Right cardiac atrium (tissue), 5 donors: Measurements from ENCODE around the gene TMEM191B. TPM values are rescaled to one million over a fixed set of nuclear protein-coding genes. Genes with fewer than 3 reads are reported as not detected.
"Not testable (repeated sequence)": the region's sequence is repeated elsewhere in the genome, so short reads cannot be mapped to it uniquely, and the experiment has no call there.

Source experiments
- ATAC-seq, 2 donors: fragments of 200-7000 bp; cut with Tn5 transposase; one replicate each; pipeline versions ENCODE4 v1.8.0 to v1.9.1; 2020; ENCODE audit warnings: moderate library complexity in 2 of 2, mild to moderate bottlenecking in 1 of 2
- DNase-seq, 3 donors: peaks; one replicate each; pipeline ENCODE4 v3.0.0-alpha.2; 2020
- H3K27ac ChIP-seq: one replicate; pipeline ENCODE4 v1.5.1; 2013; ENCODE audit warnings: mild to moderate bottlenecking, low read length, control low read depth, moderate library complexity
- H3K27me3 ChIP-seq: one replicate; pipeline ENCODE4 v1.6.1; 2013; ENCODE audit not compliant: control insufficient read depth, insufficient read depth
- H3K4me1 ChIP-seq: one replicate; pipeline ENCODE4 v1.6.1; 2013; ENCODE audit warnings: low read length; ENCODE audit not compliant: control insufficient read depth, insufficient read depth
- H3K4me3 ChIP-seq: one replicate; pipeline ENCODE4 v1.5.1; 2013; ENCODE audit warnings: low read length, control low read depth
- H3K9me3 ChIP-seq: one replicate; pipeline ENCODE4 v1.6.1; 2013; ENCODE audit warnings: low read length; ENCODE audit not compliant: control insufficient read depth
- WGBS: extraction: QIAGEN DNeasy Blood & Tissue Kit; methylation state at CpG from one replicate; pipeline ENCODE4 v1.1.7; 2013; 5-methylcytosine and 5-hydroxymethylcytosine counted together
- intact Hi-C, 4 donors: fragments of 100-400 bp; cut with DNase I; formaldehyde crosslinking; loops; one replicate each; pipeline versions ENCODE4 v1.11.0 to v1.14.0; 2022 to 2023
- polyA plus RNA-seq: library from polyadenylated mRNA; stranded (reverse); fragments of 200-250 nt; gene quantifications from one replicate; pipeline ENCODE4 v1.2.3, GENCODE V29; 2013
- total RNA-seq, 4 donors: library from RNA; stranded (reverse); fragmentation: NEBNext Ultra II Directional; extraction: Animal tissue kit (Norgen Biotek cat#: 25700); gene quantifications; one replicate each; pipeline ENCODE4 v1.2.1, GENCODE V29; 2021
- donor health status: healthy with polysubstance abuse.
- donor health status: DM: no; HTN: yes; CAD: no.
- donor health status: DM: no; HTN: no; CAD: no.
- donor health status: DM: no; HTN: yes; CAD: no; lungs with severe emphysema.
- donor health status: DM: yes; HTN: yes; CAD: no.

Gene TMEM191B
- total and polyA plus RNA-seq, 5 donors = 0.27 to 1.4 (median 0.68) TPM; not detected in 2

DNA sequence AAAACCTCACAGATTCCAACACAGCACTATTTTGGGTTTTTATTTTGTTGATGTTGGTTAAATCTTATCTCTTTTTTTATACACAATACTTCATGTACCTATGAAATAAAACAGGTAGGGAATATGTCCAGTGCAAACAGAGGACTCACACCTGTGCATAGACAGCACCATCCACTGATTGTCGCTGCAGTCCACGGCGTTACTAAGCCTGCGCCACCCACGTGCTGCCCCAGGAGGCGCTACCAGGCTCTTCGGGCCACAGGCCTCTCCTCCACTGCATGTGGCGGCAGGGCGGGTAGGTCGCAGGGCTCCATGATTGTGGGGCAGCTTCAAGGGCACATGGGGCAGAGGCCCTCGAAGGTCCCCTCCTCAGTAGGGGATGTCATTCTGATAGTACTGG is 6.0 kb downstream of the TMEM191B start:
- H3K4me1 ChIP-seq, H3K9me3 ChIP-seq, H3K27me3 ChIP-seq, intact Hi-C loops, DNase-seq, H3K4me3 ChIP-seq, ATAC-seq, H3K27ac ChIP-seq: not testable (repeated sequence)
- no CpG with 5 or more reads among the region's 11 CpGs for WGBS

DNA sequence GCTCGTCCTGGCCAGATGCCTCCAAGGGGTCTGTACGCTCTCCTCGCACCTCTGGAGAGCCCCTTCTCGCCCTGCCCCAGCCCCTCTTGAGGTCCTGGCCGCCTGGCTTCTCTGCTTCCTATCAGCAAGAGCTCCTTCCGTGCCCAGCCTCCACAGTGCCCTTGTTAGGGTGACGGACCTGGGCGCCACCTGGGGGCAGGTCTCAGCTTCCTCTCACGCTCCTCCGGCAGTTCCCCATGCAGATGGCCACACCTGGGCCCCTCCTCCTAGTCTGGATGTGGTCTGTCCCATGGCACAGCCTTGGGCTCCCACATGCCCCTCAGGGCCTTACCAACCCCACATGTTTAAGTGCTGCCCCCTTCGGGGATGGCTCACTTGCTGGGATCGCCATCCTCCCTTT is 6.7 kb downstream of the TMEM191B start:
- DNase-seq (peak in 1 of 3 donors; percentile 37), ATAC-seq (peak in 1 of 2 donors; percentile 13)
- H3K4me1 ChIP-seq, H3K27ac ChIP-seq, intact Hi-C loops, H3K27me3 ChIP-seq, H3K4me3 ChIP-seq, H3K9me3 ChIP-seq: not testable (repeated sequence)
- WGBS = no CpG with 5 or more reads among the region's 12 CpGs

DNA sequence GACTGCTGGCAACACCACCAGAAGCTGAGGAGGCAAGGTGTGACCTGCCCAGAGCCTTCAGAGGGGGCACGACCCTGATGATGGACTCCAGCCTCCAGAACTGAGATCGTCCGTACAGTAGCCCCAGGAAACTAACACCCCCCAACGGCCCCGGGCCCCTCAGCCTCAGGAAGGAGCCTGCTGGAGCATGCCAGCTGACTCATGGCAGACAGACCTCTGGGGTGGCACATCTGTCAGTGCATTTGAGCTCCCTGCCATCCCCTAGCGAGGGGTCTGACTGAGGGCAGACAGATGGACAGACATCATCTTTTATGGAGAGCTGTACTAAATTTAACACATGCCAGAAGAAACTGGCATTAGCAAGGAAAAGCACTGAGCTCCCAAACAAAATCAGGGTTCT is 12.4 kb downstream of the TMEM191B start:
- peak in 1 of 3 donors; percentile 43 for DNase-seq
- intact Hi-C loops, H3K9me3 ChIP-seq, H3K27me3 ChIP-seq, H3K27ac ChIP-seq, H3K4me1 ChIP-seq, ATAC-seq, H3K4me3 ChIP-seq: not testable (repeated sequence)
- 87% methylated on average over 5 of the region's 6 CpGs for WGBS

DNA sequence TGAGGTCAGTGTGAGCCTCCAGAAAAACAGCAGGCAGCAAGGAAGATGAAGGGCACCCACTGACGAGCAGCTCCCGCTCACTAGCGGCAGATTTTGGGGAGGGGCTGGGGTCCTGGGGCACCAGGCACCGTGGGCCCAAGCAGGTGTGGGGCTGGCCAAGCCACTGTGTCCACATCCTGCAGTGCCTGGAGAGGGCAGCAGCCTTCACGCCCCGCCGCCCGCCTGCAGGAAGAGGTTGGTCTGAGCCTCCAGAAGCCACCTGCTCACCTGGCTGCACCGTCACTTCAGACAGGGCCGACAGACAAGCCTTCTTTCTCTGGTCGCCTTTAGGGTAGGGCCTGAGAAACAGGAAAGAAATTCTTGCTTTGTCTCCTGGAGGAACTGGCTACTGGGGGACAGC is 15.8 kb downstream of the TMEM191B start:
- intact Hi-C loops, H3K27ac ChIP-seq, ATAC-seq, H3K9me3 ChIP-seq, H3K4me3 ChIP-seq, DNase-seq, H3K4me1 ChIP-seq, H3K27me3 ChIP-seq: not testable (repeated sequence)
- WGBS = no CpG with 5 or more reads among the region's 11 CpGs

DNA sequence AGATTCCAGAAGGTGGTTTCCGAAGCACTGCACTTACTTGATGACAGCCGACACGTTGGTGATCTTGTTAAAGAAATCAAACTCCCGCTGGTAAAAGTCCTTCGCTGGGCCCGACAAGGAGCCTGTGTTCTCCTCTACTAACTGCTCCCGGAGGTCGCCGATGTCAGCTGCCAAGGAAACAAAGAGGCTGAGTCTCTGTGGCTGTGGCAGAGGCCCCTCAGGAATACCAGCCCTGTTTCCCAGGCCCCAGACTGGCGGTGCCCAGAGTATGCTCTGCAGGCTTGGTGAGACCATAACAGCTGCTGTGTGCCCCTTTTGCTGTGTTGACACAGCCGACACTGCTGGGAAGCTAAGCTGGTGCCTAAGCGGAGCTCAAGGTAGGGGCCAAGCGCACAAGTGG is 17.0 kb downstream of the TMEM191B start:
- 86% methylated on average over 5 of the region's 13 CpGs for WGBS
- intact Hi-C loops = not testable (repeated sequence)

DNA sequence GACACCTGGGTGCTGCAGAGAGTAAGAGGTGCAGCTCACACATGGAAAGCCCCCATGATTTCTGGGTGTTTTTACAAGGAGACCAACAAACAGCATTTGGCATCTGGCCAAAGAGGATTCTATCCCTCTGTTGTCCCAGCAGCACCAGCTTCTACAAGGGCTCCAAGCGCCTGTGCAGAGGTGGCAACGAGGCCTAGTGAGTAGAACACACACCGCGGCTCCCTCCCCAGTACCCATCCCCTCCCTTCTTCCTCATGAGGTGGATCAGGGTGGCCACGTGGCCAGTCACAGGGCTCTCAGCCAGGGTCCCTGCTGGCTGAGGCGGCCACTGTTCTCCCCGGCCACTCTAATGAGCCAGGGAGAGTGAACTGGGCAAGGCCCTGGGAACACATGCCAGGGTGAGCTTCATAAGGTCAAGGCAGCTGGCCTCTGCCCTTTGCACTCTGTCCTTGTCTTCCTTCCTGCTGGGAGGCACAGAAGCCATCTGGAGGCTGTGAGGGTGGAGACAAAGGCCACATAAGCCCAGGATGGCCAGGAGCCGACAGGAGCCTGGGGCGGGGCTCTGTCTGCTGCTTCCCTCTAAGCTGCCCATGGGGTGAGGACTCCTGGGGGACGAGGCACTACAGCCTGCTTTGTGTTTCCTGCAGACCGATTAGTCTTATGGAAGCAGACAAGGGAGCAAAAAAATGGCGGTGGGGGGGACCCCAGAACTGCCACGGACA is 22.0 kb downstream of the TMEM191B start:
- peak in 1 of 2 donors; percentile 15 for ATAC-seq
- intact Hi-C loops, H3K4me1 ChIP-seq, H3K4me3 ChIP-seq, H3K27me3 ChIP-seq, H3K27ac ChIP-seq, H3K9me3 ChIP-seq: not testable (repeated sequence)
- WGBS = 73% methylated on average over 10 of the region's 13 CpGs
- DNase-seq = peak in 1 of 3 donors; percentile 29

More for the DNA sequence above, 17.0 kb downstream of the TMEM191B start:
- not testable (repeated sequence) for H3K27me3 ChIP-seq, H3K27ac ChIP-seq, DNase-seq, ATAC-seq, H3K4me3 ChIP-seq, H3K9me3 ChIP-seq, H3K4me1 ChIP-seq

DNA sequence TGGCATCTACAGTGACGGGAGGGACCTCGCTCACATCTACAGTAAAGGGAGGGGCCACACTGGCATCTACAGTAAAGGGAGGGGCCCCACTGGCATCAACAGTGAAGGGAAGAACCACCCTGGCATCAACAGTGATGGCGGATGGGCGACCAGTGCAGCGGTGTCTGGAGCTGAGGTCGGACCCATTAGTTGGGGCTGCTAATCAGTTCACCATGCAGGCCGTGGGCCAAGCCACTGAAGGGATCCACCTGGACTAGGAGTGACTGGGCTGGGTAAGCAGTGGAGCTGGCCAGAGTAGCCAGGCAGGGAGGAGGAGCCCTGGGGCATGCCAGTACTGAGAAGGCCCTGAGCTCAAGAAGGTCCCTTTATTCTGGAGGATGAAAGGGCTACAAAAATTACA is 23.4 kb downstream of the TMEM191B start:
- H3K4me1 ChIP-seq, H3K27ac ChIP-seq, H3K4me3 ChIP-seq, H3K9me3 ChIP-seq, H3K27me3 ChIP-seq, intact Hi-C loops, ATAC-seq: not testable (repeated sequence)
- DNase-seq = peak in 1 of 3 donors; percentile 60
- WGBS = 86% methylated on average over 2 of the region's 7 CpGs

DNA sequence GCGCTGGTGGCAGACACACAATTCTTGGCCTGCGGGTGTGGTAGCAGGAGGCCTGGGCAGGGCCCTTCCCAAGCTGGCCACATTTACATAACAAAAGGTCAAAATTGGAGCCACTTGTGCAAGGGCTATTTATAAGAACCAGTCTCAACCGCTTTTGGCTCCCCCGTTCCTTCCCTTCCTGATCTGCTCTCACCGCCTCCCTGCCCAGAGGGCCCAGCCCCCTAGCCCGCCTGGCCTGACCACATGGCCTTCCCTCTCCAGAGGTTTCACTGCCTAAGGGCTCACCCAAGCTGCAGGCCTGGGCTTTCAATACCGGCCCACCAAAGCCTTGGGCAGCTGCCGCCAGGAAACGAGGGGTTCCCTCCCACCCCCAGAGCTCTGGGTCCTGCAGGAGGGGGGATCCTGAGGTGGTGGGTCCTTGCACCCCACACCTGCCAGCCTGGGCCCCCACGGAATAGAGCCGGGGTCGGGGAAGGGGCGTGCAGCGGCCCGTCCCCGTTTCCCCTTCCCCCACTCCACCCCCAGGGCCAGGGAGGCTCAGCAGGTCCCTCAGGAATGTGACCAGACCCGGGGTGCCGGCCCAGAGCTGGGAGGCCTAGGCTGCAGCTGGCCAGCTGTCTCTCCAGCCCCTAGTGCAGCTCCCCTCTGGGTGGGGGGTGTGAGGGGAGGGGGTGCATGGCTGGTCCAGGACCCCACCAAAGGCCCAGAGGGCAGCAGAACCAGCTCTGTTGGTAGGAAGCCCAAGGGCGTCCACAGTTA is 25.4 kb downstream of the TMEM191B start:
- H3K27me3 ChIP-seq, H3K4me3 ChIP-seq, DNase-seq, H3K27ac ChIP-seq, H3K4me1 ChIP-seq, H3K9me3 ChIP-seq, intact Hi-C loops: not testable (repeated sequence)
- WGBS = no CpG with 5 or more reads among the region's 19 CpGs
- peak; percentile 46 to 74 for ATAC-seq

DNA sequence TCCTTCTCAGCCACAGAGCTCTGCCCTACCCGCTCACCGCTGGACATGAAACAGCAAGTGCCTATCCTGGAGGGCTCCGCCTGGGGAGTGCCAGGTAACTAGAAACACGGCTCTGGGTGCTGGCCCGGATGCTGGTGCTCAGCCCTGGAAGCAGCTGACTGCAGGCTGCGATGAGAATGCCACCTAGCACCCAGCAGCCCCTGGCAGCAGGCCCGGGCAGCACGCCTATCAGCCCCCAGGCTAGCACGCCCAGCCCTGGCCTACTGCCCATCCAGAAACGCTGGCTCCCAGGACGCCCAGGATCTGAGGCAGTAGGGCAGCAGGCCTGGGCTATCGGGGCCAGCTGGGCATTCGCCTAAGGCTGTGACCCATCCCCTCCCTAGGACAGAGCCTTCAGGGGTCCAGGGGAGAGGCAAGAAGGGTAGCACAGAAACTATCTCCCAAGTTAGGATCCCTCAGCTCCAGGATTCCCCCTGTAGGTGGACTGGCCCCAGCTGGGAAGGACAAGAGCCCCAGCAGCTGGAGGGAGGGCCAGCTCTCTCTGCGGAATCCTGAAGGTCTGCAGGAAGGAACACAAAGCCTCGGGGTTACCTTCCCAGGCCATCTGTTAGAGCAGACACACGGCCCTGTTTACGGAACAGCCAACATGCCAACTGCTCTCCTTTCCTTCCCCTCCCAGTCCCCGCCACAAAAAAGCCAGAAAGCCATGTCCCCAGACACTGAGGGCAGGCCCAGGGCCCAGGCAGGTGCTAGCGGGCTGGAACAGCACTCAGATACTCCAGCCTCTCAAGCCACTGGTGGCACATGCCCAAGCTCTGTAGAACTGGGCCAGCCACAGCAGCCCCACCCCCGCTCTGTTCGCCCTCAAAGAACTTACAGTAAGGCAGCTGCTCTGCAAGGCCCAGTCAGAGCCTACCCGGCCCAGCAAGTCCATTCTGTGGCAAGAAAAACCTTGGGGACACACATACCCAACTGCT is 27.0 kb downstream of the TMEM191B start:
- H3K4me3 ChIP-seq, H3K27me3 ChIP-seq, H3K27ac ChIP-seq, H3K9me3 ChIP-seq, intact Hi-C loops, H3K4me1 ChIP-seq: not testable (repeated sequence)
- DNase-seq (peak in 2 of 3 donors; percentile 81 to 90), ATAC-seq (peak; percentile 22 to 41)
- WGBS = no CpG with 5 or more reads among the region's 22 CpGs

DNA sequence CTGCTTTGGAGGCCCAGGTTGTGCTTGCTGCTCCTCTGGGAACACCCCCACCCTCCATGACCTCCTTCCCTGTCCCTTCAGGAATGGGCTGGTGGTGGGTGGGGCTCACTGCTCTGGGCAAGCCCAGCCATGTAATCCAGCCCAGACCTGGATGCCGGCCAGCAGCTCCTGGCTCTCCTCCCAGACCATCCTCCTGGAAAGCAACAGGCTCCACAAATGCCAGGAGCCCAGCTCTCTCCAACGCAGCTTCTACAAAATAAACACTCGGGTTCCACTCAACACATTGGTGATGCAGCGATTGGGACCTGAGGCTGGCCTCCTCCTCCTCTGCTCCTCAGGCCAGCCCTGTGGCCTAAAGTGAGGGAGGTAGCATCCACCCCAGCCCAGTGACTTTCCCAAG is 30.9 kb downstream of the TMEM191B start:
- H3K27ac ChIP-seq, H3K27me3 ChIP-seq, intact Hi-C loops, H3K4me1 ChIP-seq, DNase-seq, H3K9me3 ChIP-seq, H3K4me3 ChIP-seq: not testable (repeated sequence)
- WGBS = no CpG with 5 or more reads among the region's 4 CpGs
- peak; percentile 90 to 94 for ATAC-seq
